ENCODE measurements around the gene MSTN. TPM values are rescaled to one million over a fixed set of nuclear protein-coding genes. Genes with fewer than 3 reads are reported as not detected.

The MSTN gene
- total RNA-seq, 2 donors from 2014 or later = not detected

GRCh38 chr2:190084704-190085103 is 22.2 kb upstream of the MSTN start:
- no peaks in the 10 kb centered on the region for H3K4me1 ChIP-seq (ENCODE audit: control insufficient read depth, insufficient read depth, low read length)
- Mint-ChIP-seq H3K27me3 (ENCODE audit: insufficient read depth) (no peaks in the 10 kb centered on the region), H3K36me3 (ENCODE audit: low read depth) (no peaks in the 10 kb centered on the region), H3K27ac (no peak overlapping the region), H3K4me1 (no peaks in the 10 kb centered on the region), H3K4me3 (no peak overlapping the region), H3K9me3 (no peaks in the 10 kb centered on the region)
- WGBS, 2 experiments (ENCODE audit: insufficient coverage in 1 of 2, insufficient read length in 1 of 2) = 73 to 75% methylated on average over 2 of the region's 2 CpGs
- no peaks in the 10 kb centered on the region for H3K27me3 ChIP-seq (ENCODE audit: control insufficient read depth, insufficient read depth, low read length, poor library complexity, severe bottlenecking)
- H3K9me3 ChIP-seq (ENCODE audit: control insufficient read depth, low read length) = no peaks in the 10 kb centered on the region
- H3K9ac ChIP-seq (ENCODE audit: extremely low read depth, low read length, poor library complexity, severe bottlenecking) = no peak overlapping the region
- H3K27ac ChIP-seq (ENCODE audit: low read depth, low read length) = no peak overlapping the region
- no peak overlapping the region for H3K4me3 ChIP-seq (ENCODE audit: low read length)
- peak; percentile 68 for TF ChIP-seq CTCF (conservative IDR thresholded peaks at IDR 0.05)
- no peak for DNase-seq
- H3K36me3 ChIP-seq (ENCODE audit: control insufficient read depth, insufficient read depth, low read length) = no peaks in the 10 kb centered on the region

- DNase-seq = no peak
- no peak overlapping the region for H3K27ac Mint-ChIP-seq
- H3K4me3 Mint-ChIP-seq = no peak overlapping the region
- H3K4me3 ChIP-seq (ENCODE audit: low read length) = no peak overlapping the region
- no peak overlapping the region for H3K27ac ChIP-seq (ENCODE audit: low read depth, low read length)
- no peaks in the 10 kb centered on the region for H3K36me3 Mint-ChIP-seq (ENCODE audit: low read depth)
- H3K9me3 ChIP-seq (ENCODE audit: control insufficient read depth, low read length) = no peaks in the 10 kb centered on the region
- 92% methylated on average over 1 of the region's 1 CpG; no CpG with 5 or more reads in 1 of the 2 experiments for WGBS, 2 experiments (ENCODE audit: insufficient coverage in 1 of 2, insufficient read length in 1 of 2)
- H3K9me3 Mint-ChIP-seq = no peaks in the 10 kb centered on the region
- H3K36me3 ChIP-seq (ENCODE audit: control insufficient read depth, insufficient read depth, low read length) = no peaks in the 10 kb centered on the region
- no peak for TF ChIP-seq CTCF (conservative IDR thresholded peaks at IDR 0.05)
- no peaks in the 10 kb centered on the region for H3K27me3 ChIP-seq (ENCODE audit: control insufficient read depth, insufficient read depth, low read length, poor library complexity, severe bottlenecking)
- H3K4me1 ChIP-seq (ENCODE audit: control insufficient read depth, insufficient read depth, low read length) = no peaks in the 10 kb centered on the region
- H3K9ac ChIP-seq (ENCODE audit: extremely low read depth, low read length, poor library complexity, severe bottlenecking) = no peak overlapping the region
- no peaks in the 10 kb centered on the region for H3K27me3 Mint-ChIP-seq (ENCODE audit: insufficient read depth)
- H3K4me1 Mint-ChIP-seq = no peaks in the 10 kb centered on the region
Observed at GRCh38 chr2:190082118-190082517, 19.6 kb upstream of the MSTN start.

DNA sequence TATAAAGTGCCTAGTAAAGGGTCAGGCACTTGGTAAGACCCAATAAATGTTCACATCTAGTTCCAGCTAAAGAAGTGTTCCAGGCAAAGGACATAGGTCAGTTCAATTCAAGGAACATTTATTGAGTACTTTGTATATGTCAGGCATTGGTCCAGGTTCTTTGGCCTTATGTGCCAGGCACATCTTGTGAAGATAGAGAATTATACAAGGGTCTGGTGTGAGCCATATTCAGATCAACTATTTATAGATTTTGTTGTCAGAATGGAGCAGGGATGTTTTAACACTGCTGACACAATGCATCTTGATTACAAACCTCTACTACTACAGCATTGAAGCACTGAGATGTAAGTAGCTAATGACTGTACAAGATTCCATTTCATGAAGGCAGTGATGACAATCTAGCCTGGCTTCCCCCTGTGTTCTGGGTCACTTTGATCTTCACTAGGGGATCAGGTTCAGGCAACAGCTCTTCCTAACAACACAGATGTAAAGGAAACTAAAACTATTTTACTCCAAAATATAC is 18.1 kb upstream of the MSTN start:
- DNase-seq = no peak
- Histone ChIP-seq H3K9me3 (ENCODE audit: control insufficient read depth, low read length) (no peaks in the 10 kb centered on the region), H3K4me3 (ENCODE audit: low read length) (no peak overlapping the region), H3K27me3 (ENCODE audit: control insufficient read depth, insufficient read depth, low read length, poor library complexity, severe bottlenecking) (no peaks in the 10 kb centered on the region), H3K27ac (ENCODE audit: low read depth, low read length) (no peak overlapping the region), H3K9ac (ENCODE audit: extremely low read depth, low read length, poor library complexity, severe bottlenecking) (no peak overlapping the region), H3K36me3 (ENCODE audit: control insufficient read depth, insufficient read depth, low read length) (no peaks in the 10 kb centered on the region), H3K4me1 (ENCODE audit: control insufficient read depth, insufficient read depth, low read length) (no peaks in the 10 kb centered on the region)
- Mint-ChIP-seq H3K27me3 (ENCODE audit: insufficient read depth) (no peaks in the 10 kb centered on the region), H3K27ac (no peak overlapping the region), H3K9me3 (no peaks in the 10 kb centered on the region), H3K36me3 (ENCODE audit: low read depth) (no peaks in the 10 kb centered on the region), H3K4me3 (no peak overlapping the region), H3K4me1 (no peaks in the 10 kb centered on the region)
- TF ChIP-seq CTCF (conservative IDR thresholded peaks at IDR 0.05) = no peak
